HEK293 (cell line): ENCODE data around the gene KICS2.

ENCODE experiments used
- CTCF ChIA-PET: fragments of 350-600 bp; formaldehyde crosslinking; extraction: SDS; loops from one replicate; lab custom pipeline; 2021; ENCODE audit warnings: antibody characterized with exemption; lab: Yijun Ruan, JAX
- POLR2A ChIA-PET: fragments of 300-600 bp; formaldehyde crosslinking; extraction: SDS; loops from one replicate; lab custom pipeline; 2020; ENCODE audit warnings: antibody characterized with exemption, inconsistent platforms; lab: Yijun Ruan, JAX
- H3K27ac ChIP-seq: fragments of 200-500 bp; sonication (Bioruptor generic); 2 replicates; pipeline ENCODE4 v1.5.1; 2014; ENCODE audit warnings: low read depth, low read length, control low read depth, inconsistent platforms; ENCODE audit errors: extremely low read depth
- H3K36me3 ChIP-seq, 2 experiments: fragments of 200-500 bp in 1 of 2; sonication (Bioruptor generic) in 1 of 2; 1 replicate in 1 of 2; 2 replicates in 1 of 2; pipeline ENCODE4 v1.5.1; 2014 to 2017; ENCODE audit warnings: inconsistent platforms in 2 of 2, low read length in 2 of 2; ENCODE audit not compliant: control insufficient read depth in 2 of 2, insufficient read depth in 1 of 2
- H3K4me1 ChIP-seq: fragments of 200-500 bp; sonication (Bioruptor generic); 2 replicates; pipeline ENCODE4 v1.5.1; 2014; ENCODE audit warnings: mild to moderate bottlenecking, low read length, inconsistent platforms; ENCODE audit not compliant: control insufficient read depth, insufficient read depth
- H3K4me3 ChIP-seq: 2 replicates; pipeline ENCODE4 v1.5.1; 2011; ENCODE audit warnings: low read depth, mild to moderate bottlenecking, control low read depth, low read length, moderate library complexity
- H3K9me3 ChIP-seq: fragments of 200-500 bp; sonication (Bioruptor generic); 2 replicates; pipeline ENCODE4 v1.5.1; 2014; ENCODE audit warnings: low read depth, low read length, inconsistent platforms; ENCODE audit not compliant: control insufficient read depth, insufficient read depth
- FEZF1 ChIP-seq: fragments of 450-650 bp; formaldehyde crosslinking; IDR thresholded peaks from 2 replicates; pipeline ENCODE4 v1.5.1; 2016; ENCODE audit warnings: missing biosample characterization, missing genetic modification characterization
- KLF8 ChIP-seq: fragments of 450-650 bp; formaldehyde crosslinking; IDR thresholded peaks from 2 replicates; pipeline ENCODE4 v1.5.1; 2016; ENCODE audit warnings: missing biosample characterization, missing genetic modification characterization
- MYNN ChIP-seq: fragments of 450-650 bp; formaldehyde crosslinking; IDR thresholded peaks from 2 replicates; pipeline ENCODE4 v1.5.1; 2016; ENCODE audit warnings: missing biosample characterization, missing genetic modification characterization, borderline replicate concordance
- PRDM1 ChIP-seq: fragments of 450-650 bp; formaldehyde crosslinking; IDR thresholded peaks from 2 replicates; pipeline ENCODE4; 2016; ENCODE audit warnings: missing biosample characterization, missing genetic modification characterization
- SCRT1 ChIP-seq: fragments of 450-650 bp; formaldehyde crosslinking; IDR thresholded peaks from 2 replicates; pipeline ENCODE4 v1.5.1; 2016; ENCODE audit warnings: missing biosample characterization, missing genetic modification characterization, borderline replicate concordance
- TRIM28 ChIP-seq: IDR thresholded peaks from 2 replicates; pipeline ENCODE4 v1.6.1; 2011; ENCODE audit warnings: low read length, control low read depth, borderline replicate concordance
- ZBTB17 ChIP-seq: fragments of 450-650 bp; formaldehyde crosslinking; IDR thresholded peaks from 2 replicates; pipeline ENCODE4 v1.5.1; 2016; ENCODE audit warnings: missing biosample characterization, missing genetic modification characterization
- ZBTB8A ChIP-seq: fragments of 450-650 bp; formaldehyde crosslinking; IDR thresholded peaks from 2 replicates; pipeline ENCODE4 v1.5.1; 2016; ENCODE audit warnings: missing biosample characterization, missing genetic modification characterization
- ZEB2 ChIP-seq: fragments of 450-650 bp; formaldehyde crosslinking; IDR thresholded peaks from 2 replicates; pipeline ENCODE4 v1.5.1; 2016; ENCODE audit warnings: missing biosample characterization, missing genetic modification characterization
- ZFHX2 ChIP-seq: fragments of 450-650 bp; formaldehyde crosslinking; conservative IDR thresholded peaks from 2 replicates; pipeline ENCODE4 v1.5.1; 2016; ENCODE audit warnings: missing biosample characterization, missing genetic modification characterization
- ZFP3 ChIP-seq: fragments of 450-650 bp; formaldehyde crosslinking; IDR thresholded peaks from 2 replicates; pipeline ENCODE4 v1.5.1; 2016; ENCODE audit warnings: low read depth, missing biosample characterization, missing genetic modification characterization
- ZFP37 ChIP-seq: fragments of 450-650 bp; formaldehyde crosslinking; IDR thresholded peaks from 2 replicates; pipeline ENCODE4 v1.5.1; 2016; ENCODE audit warnings: missing biosample characterization, missing genetic modification characterization
- ZNF121 ChIP-seq: fragments of 450-650 bp; formaldehyde crosslinking; IDR thresholded peaks from 2 replicates; pipeline ENCODE4 v1.5.1; 2016; ENCODE audit warnings: missing biosample characterization, missing genetic modification characterization
- ZNF214 ChIP-seq: fragments of 450-650 bp; formaldehyde crosslinking; IDR thresholded peaks from 2 replicates; pipeline ENCODE4 v1.5.1; 2017; ENCODE audit warnings: missing biosample characterization, mild to moderate bottlenecking, missing genetic modification characterization, borderline replicate concordance
- ZNF221 ChIP-seq: fragments of 450-650 bp; formaldehyde crosslinking; IDR thresholded peaks from 2 replicates; pipeline ENCODE4 v1.5.1; 2017; ENCODE audit warnings: missing biosample characterization, missing genetic modification characterization, borderline replicate concordance
- ZNF354C ChIP-seq: fragments of 450-650 bp; formaldehyde crosslinking; IDR thresholded peaks from 2 replicates; pipeline ENCODE4 v1.5.1; 2016; ENCODE audit warnings: missing biosample characterization, missing genetic modification characterization, low read depth, borderline replicate concordance
- ZNF571 ChIP-seq: fragments of 450-650 bp; formaldehyde crosslinking; IDR thresholded peaks from 2 replicates; pipeline ENCODE4 v1.5.0; 2017; ENCODE audit warnings: missing biosample characterization, missing genetic modification characterization
- ZNF610 ChIP-seq: fragments of 450-650 bp; formaldehyde crosslinking; IDR thresholded peaks from 2 replicates; pipeline ENCODE4 v1.5.1; 2016; ENCODE audit warnings: missing biosample characterization, missing genetic modification characterization, borderline replicate concordance
- ZNF677 ChIP-seq: fragments of 450-650 bp; IDR thresholded peaks from 2 replicates; pipeline ENCODE4 v1.5.0; 2018; ENCODE audit warnings: missing biosample characterization, mild to moderate bottlenecking, missing genetic modification characterization, moderate library complexity
- ZNF747 ChIP-seq: fragments of 450-650 bp; formaldehyde crosslinking; IDR thresholded peaks from 2 replicates; pipeline ENCODE4 v1.5.1; 2016; ENCODE audit warnings: missing biosample characterization, missing genetic modification characterization
- ZNF777 ChIP-seq: fragments of 450-650 bp; formaldehyde crosslinking; IDR thresholded peaks from 2 replicates; pipeline ENCODE4 v1.5.1; 2017; ENCODE audit warnings: missing biosample characterization, missing genetic modification characterization, borderline replicate concordance
- ZSCAN30 ChIP-seq: fragments of 450-650 bp; IDR thresholded peaks from 2 replicates; pipeline ENCODE4 v1.5.1; 2018; ENCODE audit warnings: missing biosample characterization, mild to moderate bottlenecking, missing genetic modification characterization, moderate library complexity
- TF ChIP-seq, protein P1 (sequence below): fragments of 450-650 bp; formaldehyde crosslinking; optimal IDR thresholded peaks from 2 replicates; pipeline ENCODE3; 2016; ENCODE audit warnings: missing biosample characterization, mild to moderate bottlenecking, missing genetic modification characterization
- TF ChIP-seq, protein P2 (sequence below): fragments of 450-650 bp; formaldehyde crosslinking; IDR thresholded peaks from 2 replicates; pipeline ENCODE4 v1.5.1; 2016; ENCODE audit warnings: missing biosample characterization, missing genetic modification characterization, borderline replicate concordance
- TF ChIP-seq, protein P3 (sequence below): fragments of 450-650 bp; formaldehyde crosslinking; IDR thresholded peaks from 2 replicates; pipeline ENCODE4 v1.5.1; 2016; ENCODE audit warnings: missing biosample characterization, missing genetic modification characterization, low read depth

KICS2 gene

DNA sequence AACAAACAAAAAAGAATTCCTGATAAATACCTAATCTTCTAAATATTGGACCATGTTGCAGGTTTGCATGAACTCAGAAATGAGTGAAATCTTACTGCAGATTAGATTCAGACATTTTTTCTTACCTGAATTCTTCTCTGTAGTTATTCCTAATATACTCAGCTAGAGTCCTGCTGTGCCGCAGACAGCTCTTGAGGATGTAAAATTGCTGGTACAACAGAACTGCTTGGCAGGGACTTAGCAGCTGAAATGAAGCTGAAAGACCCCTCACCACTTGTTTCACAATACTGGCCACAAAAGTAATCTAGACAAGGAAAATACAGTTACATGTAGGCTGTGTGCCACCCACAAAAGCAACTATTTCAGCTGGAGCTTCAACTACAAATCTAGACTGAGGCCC is 48.3 kb upstream of the KICS2 start:
- CTCF ChIA-PET: interaction anchor here (0.6 kb wide), 1 partner anchor 26 kb away, joined by 3 read pairs; no protein-coding TSS in a partner anchor
- Histone ChIP-seq H3K9me3 (no peaks in the 10 kb centered on the region), H3K4me3 (no peak overlapping the region), H3K27ac (no peak overlapping the region), H3K4me1 (no peaks in the 10 kb centered on the region), H3K36me3 (no peaks in the 10 kb centered on the region)
- no peak for TF ChIP-seq ZNF677
- TF ChIP-seq ZNF747 (tag by site-specific recombination): no peak
- POLR2A ChIA-PET: no interaction called here

DNA sequence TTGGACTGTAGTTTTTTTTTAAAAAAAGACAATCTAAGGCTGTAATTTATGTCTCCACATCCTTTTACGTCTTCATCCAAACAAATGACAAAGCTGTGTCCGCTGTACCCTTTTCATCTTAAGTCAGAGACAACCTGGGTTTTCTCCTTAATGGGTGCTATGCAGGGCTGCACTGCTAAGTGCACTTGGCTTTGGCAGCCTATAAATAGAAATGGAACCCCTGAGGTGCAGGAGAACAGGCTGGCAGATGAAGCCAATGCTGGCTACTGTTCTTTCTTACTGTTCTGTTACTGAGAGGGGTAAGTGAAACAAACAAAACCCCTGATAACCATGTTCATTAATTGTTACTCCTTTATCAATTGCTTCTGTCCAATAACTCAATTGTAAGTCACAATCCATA is 47.1 kb upstream of the KICS2 start:
- Histone ChIP-seq H3K36me3 (no peaks in the 10 kb centered on the region), H3K9me3 (no peaks in the 10 kb centered on the region), H3K4me3 (no peak overlapping the region), H3K4me1 (no peaks in the 10 kb centered on the region), H3K27ac (no peak overlapping the region)
- ChIA-PET CTCF (no interaction called here), POLR2A (no interaction called here)
- TF ChIP-seq MYNN (no peak), ZFHX2 (tag by site-specific recombination) (no peak), ZNF221 (tag by site-specific recombination) (no peak), ZFP3 (tag by site-specific recombination) (no peak), ZNF571 (tag by site-specific recombination) (no peak), ZNF214 (tag by site-specific recombination) (no peak), ZFP37 (tag by site-specific recombination) (no peak), SCRT1 (tag by site-specific recombination) (no peak), KLF8 (no peak), ZBTB17 (tag by site-specific recombination) (no peak), ZSCAN30 (tag by site-specific recombination) (no peak), ZNF354C (tag by site-specific recombination) (no peak), ZNF121 (no peak), ZBTB8A (tag by site-specific recombination) (no peak)
- TF ChIP-seq, protein P1, sequence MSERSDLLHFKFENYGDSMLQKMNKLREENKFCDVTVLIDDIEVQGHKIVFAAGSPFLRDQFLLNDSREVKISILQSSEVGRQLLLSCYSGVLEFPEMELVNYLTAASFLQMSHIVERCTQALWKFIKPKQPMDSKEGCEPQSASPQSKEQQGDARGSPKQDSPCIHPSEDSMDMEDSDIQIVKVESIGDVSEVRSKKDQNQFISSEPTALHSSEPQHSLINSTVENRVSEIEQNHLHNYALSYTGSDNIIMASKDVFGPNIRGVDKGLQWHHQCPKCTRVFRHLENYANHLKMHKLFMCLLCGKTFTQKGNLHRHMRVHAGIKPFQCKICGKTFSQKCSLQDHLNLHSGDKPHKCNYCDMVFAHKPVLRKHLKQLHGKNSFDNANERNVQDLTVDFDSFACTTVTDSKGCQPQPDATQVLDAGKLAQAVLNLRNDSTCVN: no peak

DNA sequence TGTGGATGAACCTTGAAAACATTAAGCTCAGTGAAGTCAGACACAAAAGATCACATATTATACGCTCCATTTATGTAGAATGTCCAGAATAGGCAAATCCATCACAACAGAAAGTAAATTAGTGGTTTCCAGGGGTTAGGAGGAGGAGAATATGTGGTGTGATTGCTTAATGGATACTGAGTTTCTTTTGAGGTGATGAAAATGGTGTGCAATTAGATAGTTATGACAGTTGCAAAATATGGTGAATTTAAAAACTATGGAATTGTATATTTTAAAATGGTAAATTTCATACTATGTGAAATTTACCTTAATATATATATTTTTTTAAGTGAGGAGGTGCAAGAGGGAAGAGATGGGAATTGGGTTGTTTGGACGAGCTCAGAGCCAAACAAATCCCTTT is 46.3 kb upstream of the KICS2 start:
- POLR2A ChIA-PET: no interaction called here
- CTCF ChIA-PET: no interaction called here

More for the DNA sequence above, 46.3 kb upstream of the KICS2 start:
- TF ChIP-seq TRIM28 (no peak), ZNF677 (no peak), ZEB2 (tag by site-specific recombination) (no peak), PRDM1 (tag by site-specific recombination) (no peak), FEZF1 (no peak), ZNF777 (tag by site-specific recombination) (no peak), ZNF610 (tag by site-specific recombination) (no peak)
- TF ChIP-seq, protein P2, sequence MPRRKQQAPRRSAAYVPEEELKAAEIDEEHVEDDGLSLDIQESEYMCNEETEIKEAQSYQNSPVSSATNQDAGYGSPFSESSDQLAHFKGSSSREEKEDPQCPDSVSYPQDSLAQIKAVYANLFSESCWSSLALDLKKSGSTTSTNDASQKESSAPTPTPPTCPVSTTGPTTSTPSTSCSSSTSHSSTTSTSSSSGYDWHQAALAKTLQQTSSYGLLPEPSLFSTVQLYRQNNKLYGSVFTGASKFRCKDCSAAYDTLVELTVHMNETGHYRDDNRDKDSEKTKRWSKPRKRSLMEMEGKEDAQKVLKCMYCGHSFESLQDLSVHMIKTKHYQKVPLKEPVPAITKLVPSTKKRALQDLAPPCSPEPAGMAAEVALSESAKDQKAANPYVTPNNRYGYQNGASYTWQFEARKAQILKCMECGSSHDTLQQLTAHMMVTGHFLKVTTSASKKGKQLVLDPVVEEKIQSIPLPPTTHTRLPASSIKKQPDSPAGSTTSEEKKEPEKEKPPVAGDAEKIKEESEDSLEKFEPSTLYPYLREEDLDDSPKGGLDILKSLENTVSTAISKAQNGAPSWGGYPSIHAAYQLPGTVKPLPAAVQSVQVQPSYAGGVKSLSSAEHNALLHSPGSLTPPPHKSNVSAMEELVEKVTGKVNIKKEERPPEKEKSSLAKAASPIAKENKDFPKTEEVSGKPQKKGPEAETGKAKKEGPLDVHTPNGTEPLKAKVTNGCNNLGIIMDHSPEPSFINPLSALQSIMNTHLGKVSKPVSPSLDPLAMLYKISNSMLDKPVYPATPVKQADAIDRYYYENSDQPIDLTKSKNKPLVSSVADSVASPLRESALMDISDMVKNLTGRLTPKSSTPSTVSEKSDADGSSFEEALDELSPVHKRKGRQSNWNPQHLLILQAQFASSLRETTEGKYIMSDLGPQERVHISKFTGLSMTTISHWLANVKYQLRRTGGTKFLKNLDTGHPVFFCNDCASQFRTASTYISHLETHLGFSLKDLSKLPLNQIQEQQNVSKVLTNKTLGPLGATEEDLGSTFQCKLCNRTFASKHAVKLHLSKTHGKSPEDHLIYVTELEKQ: no peak
- TF ChIP-seq, protein P3, sequence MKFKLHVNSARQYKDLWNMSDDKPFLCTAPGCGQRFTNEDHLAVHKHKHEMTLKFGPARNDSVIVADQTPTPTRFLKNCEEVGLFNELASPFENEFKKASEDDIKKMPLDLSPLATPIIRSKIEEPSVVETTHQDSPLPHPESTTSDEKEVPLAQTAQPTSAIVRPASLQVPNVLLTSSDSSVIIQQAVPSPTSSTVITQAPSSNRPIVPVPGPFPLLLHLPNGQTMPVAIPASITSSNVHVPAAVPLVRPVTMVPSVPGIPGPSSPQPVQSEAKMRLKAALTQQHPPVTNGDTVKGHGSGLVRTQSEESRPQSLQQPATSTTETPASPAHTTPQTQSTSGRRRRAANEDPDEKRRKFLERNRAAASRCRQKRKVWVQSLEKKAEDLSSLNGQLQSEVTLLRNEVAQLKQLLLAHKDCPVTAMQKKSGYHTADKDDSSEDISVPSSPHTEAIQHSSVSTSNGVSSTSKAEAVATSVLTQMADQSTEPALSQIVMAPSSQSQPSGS (tag by site-specific recombination): no peak
- Histone ChIP-seq H3K27ac (no peak overlapping the region), H3K9me3 (no peaks in the 10 kb centered on the region), H3K4me1 (no peaks in the 10 kb centered on the region), H3K36me3 (no peaks in the 10 kb centered on the region), H3K4me3 (no peak overlapping the region)
